Mesenteric fat pad (tissue), 1 donor: ENCODE results near the gene PTPRS. TPM values are rescaled to one million over a fixed set of nuclear protein-coding genes. Genes with fewer than 3 reads are reported as not detected.

Source experiments
- DNase-seq: peaks from one replicate; pipeline ENCODE4 v3.0.0-alpha.2; 2020; ENCODE audit warnings: low spot score
- total RNA-seq: library from RNA; stranded (reverse); fragmentation: NEBNext Ultra II Directional; extraction: Animal tissue kit (Norgen Biotek cat#: 25700); gene quantifications from one replicate; pipeline ENCODE4 v1.2.1, GENCODE V29; 2021
- donor health status: DM: yes; HTN: yes; CAD: no.

The PTPRS gene
- total RNA-seq, 1 donor from 2014 or later = 417 TPM

- DNase-seq = no peak
These were observed 14.5 kb upstream of the PTPRS start for GRCh38 chr19:5355076-5355475.

- DNase-seq = no peak
These were observed 13.8 kb upstream of the PTPRS start for GRCh38 chr19:5354403-5354802.

DNA sequence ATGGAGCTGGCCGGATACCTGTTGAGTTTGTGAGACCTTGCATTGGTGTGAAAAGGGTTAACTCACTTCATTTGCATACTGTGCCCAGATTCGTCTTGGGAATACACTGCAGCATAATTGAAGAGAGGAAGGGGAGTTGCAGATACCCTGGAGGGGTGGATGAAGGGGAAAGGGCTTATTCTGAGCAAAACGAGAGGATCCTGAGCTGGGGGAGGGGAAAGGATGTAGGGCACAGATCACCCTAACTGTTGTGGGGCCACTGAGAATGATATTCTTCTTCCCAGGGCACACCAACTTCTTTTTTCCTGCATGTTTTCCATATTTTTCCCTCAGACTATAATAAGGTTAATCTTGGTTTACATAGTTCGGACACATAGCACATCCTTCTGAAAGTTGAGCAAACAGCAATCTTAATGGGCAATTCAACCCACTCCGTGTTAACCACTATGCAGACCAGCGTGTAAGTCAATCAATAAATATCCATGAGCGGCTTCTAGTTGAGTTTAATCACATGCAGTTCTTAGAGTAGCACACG lies 11.7 kb upstream of the PTPRS start:
- DNase-seq = no peak

- DNase-seq = no peak
These were observed 11.2 kb upstream of the PTPRS start for GRCh38 chr19:5351731-5352228.

GRCh38 chr19:5349041-5349440 lies 8.4 kb upstream of the PTPRS start:
- no peak for DNase-seq

DNA sequence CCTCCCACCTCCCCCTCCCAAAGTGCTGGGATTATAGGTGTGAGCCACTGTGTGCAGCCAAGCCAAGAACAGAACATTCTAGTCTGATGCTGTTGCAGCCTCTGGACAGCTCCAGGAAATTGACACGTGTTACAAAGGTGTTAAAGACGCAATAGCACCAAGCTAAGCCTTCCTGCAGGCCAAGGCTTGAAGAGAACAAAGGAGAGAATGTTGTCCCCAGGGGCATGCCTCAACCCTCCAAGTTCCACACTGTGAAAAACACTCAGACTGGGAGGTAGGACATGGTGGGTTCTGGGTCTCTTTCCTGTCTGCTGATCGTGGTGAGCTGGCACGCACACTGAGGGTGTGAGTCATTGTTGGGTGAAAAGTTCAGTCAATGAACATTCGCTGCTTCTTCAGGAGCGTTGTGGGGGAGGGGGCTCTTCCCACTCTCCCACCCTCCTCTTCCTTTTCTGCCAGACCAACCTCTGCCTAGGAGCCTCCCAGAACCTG lies 5.3 kb upstream of the PTPRS start:
- no peak for DNase-seq

GRCh38 chr19:5343848-5344247 lies 3.2 kb upstream of the PTPRS start:
- no peak for DNase-seq

GRCh38 chr19:5342573-5343201 lies 2.1 kb upstream of the PTPRS start:
- DNase-seq = no peak

- DNase-seq = no peak
These were observed 1.4 kb upstream of the PTPRS start for GRCh38 chr19:5341981-5342380.

- no peak for DNase-seq
These were observed 822 bp upstream of the PTPRS start for GRCh38 chr19:5341448-5341820.

- DNase-seq = no peak
These were observed 519 bp downstream of the PTPRS start for GRCh38 chr19:5339950-5340636.

DNA sequence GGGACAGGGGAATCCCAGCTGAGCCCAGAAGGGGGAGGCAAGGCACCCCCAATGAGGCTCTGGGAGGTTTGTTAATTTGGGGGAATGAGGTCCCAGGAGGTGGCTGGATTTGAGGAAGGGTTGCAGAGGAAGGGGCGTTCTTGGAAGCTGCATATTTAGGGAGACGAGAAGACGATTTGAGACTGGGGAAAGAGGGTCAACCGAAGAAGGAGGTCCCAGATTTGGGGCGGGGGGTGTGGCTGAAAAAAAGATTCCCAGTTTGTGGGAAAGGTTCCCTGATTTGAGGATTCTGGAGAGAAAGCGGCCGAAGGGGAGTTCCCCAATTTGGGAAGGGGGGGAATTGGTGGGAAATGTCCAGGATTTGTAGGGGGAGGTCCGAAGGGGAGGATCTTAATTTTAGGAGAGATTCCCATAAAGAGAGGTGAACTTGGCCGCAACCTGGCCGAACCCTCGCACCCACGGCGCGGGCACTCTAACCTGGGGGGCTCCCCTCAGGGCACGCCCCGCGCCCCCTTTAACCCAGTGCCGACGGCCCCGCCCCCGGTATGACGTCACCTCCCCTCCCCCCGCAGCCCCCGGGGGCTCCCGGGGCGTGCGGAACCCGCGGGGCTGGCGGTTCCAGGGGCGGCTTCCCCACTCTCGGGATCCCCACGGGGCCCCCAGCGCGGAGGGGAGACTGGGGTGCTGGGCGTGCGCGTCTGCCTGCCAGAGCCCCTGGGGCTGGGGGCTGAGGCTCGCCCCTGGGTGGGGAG lies 1.2 kb downstream of the PTPRS start:
- DNase-seq = no peak

- DNase-seq = no peak
These were observed 1.9 kb downstream of the PTPRS start for GRCh38 chr19:5338656-5339197.

DNA sequence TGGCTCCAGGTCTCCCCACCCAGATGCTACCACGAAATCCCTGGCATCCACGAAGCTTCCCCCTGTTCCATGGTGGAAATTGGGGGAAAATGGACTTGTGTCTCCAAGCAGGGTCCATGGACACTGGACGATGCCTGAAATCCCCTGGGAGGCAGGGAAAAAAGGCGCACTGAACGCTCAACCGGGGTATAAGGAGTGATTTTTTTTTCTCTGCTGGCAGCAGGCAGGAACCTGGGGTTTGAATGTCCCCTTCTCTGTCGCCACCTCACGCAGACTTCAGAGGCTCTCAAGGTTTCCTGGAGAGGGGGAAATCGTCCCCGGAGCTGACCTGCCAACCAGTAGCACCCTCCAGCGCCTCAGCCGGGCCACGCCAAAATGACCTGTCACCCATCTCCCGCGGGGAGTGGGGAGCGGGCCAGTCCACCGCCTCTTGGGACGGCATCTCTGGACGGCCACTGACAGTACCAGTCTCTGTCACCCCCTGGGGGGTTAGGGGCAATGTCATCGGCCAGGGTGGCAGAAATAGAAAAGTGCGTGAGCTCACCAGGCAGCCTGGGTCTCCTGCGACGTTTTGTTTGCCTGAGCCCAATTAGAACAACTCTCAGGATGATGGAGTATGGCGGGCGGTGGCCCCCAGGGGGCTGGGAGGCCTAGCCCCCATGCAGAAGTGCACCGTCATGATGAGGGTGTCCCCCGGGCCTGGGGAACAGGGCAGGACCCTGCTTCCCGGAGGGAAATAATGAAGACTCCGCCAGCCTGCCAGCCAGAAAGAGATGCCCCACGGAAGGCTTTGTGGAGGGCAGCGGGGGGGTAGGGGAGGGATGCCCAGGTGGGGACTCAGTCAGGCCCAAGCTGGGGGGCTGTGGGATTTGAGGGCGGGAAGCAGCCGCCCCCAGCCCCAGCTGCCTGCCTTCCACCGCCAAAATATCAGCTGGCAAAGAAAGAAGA lies 2.6 kb downstream of the PTPRS start:
- no peak for DNase-seq

DNA sequence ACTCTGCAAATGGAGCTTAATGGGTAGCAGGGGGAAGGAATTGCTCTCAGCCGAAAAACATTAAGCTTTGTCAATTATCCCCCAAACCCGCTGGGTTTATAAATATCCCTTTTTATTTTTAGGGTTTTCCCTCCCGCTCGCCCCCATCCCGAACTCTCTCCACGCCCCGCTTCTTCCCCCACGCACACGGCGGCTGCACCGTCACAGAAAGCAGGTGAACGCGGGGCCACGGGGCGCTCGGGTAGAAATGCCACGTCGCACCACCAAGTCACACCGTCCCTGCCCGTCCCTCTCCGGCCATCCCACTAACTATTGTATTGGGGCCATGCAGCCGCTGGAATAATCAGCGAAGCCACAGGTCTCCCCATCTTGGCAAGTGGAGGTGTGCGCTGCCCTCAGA lies 3.5 kb downstream of the PTPRS start:
- DNase-seq = no peak

DNA sequence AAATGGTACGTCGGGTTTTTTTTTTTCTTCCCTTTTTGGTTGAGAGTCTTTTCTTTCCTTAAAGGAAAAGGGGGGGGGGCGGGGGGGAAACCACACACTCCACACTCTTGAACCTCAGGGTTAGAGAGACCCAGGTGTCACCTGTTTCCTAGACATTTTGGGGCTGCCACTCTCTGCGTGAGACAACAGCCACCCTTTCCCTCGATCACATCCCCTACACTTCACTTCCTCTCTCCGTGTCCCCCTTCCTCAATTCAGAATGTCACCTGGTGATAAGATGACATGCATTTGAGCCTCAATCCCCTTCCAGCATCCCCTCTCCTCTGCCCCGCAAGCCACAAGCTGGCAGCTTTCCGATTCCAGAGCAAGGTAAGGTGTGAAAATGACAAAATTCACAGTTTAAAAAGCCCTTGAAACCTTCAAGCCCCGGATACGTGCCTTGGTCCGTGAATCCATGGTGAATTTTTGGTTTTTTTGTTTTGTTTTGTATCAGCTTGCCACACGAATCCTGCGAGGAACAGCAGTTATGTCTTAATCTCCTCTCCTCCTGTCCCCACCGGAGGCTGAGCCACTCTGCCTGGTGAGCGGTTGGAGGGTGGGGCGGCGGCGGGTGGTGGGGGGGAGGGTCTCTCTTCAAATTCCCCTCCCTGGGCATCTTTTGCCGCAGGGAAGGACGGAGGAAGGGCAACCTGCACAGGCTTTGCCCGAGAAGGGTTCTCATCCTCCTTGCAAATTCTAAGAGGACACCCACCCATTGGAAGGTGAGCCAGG lies 4.2 kb downstream of the PTPRS start:
- no peak for DNase-seq

DNA sequence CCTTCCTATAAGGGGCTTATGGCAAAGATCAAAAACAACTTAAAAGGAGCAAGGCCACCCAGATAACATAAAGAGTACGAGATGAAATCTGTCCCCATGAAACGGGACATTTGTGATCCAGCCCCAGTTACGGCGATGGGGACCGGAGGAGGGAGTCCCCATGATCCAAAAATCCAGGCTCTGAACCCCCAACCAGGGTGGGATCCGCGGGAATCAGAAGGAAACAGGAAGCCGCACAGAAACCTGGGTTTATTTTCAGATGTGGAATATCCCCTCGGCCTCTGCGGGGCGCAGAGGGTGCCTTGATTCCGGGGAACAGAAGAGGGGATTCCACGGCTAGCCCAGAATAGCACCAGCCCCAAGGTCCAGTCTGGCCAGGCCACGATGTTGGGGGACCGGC lies 5.0 kb downstream of the PTPRS start:
- no peak for DNase-seq

GRCh38 chr19:5334824-5335500 lies 5.7 kb downstream of the PTPRS start:
- no peak for DNase-seq

DNA sequence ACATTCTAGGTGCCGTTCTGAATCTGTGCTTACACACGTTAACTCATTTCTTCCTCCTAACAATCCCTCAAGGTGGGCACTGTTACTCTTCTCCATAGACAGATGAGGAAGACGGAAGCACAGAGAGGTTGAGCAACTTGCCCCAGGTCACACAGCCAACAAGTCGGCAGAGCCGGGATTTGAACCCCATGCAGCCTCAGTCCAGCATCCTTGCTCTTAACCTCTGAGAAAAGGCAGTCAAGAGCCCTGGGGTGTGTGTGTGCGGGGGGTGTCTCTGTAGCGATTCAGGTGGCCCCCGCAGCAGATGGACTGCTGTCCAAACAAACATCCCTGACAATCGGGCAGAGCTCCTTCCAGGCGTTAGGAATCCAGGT lies 6.3 kb downstream of the PTPRS start:
- DNase-seq = no peak
